Hepatocyte (in vitro differentiated cells): ENCODE results near the gene SMIM33. TPM values are rescaled to one million over a fixed set of nuclear protein-coding genes. Genes with fewer than 3 reads are reported as not detected.

Source experiments
- DNase-seq: peaks from one replicate; pipeline ENCODE4 v3.0.0-alpha.2; 2016; ENCODE audit warnings: low spot score
- H2AFZ ChIP-seq: fragments of 200-600 bp; sonication (generic); 2 replicates; pipeline ENCODE4 v1.6.0; 2016; ENCODE audit warnings: antibody characterized with exemption, mild to moderate bottlenecking
- H3K27ac ChIP-seq: fragments of 200-600 bp; sonication (generic); 2 replicates; pipeline ENCODE4 v1.5.1; 2016; ENCODE audit warnings: mild to moderate bottlenecking
- H3K27me3 ChIP-seq: fragments of 200-600 bp; sonication (generic); 2 replicates; pipeline ENCODE4 v1.6.1; 2016
- H3K36me3 ChIP-seq: fragments of 200-600 bp; sonication (generic); replicated peaks from 2 replicates; pipeline ENCODE4 v1.5.1; 2016; ENCODE audit warnings: low read depth; ENCODE audit not compliant: insufficient read depth
- H3K4me1 ChIP-seq: fragments of 200-600 bp; sonication (generic); 2 replicates; pipeline ENCODE4 v1.5.1; 2016; ENCODE audit warnings: mild to moderate bottlenecking, moderate library complexity; ENCODE audit not compliant: insufficient read depth
- H3K4me2 ChIP-seq: fragments of 200-600 bp; sonication (generic); 2 replicates; pipeline ENCODE4 v1.6.0; 2016
- H3K4me3 ChIP-seq: fragments of 200-600 bp; sonication (generic); 2 replicates; pipeline ENCODE4 v1.5.1; 2016; ENCODE audit warnings: mild to moderate bottlenecking
- H3K79me2 ChIP-seq: fragments of 200-600 bp; sonication (generic); 2 replicates; pipeline ENCODE4 v1.6.0; 2017; ENCODE audit warnings: mild to moderate bottlenecking
- H3K9me2 ChIP-seq: fragments of 200-600 bp; sonication (generic); replicated peaks from 2 replicates; pipeline ENCODE4 v1.6.0; 2017; ENCODE audit warnings: mild to moderate bottlenecking; ENCODE audit not compliant: insufficient read depth
- H3K9me3 ChIP-seq: fragments of 200-600 bp; sonication (generic); 2 replicates; pipeline ENCODE4 v1.5.1; 2016; ENCODE audit warnings: low read depth, mild to moderate bottlenecking
- H4K20me1 ChIP-seq: fragments of 200-600 bp; sonication (generic); 2 replicates; pipeline ENCODE4 v1.6.0; 2016; ENCODE audit warnings: mild to moderate bottlenecking; ENCODE audit not compliant: insufficient read depth, poor library complexity, severe bottlenecking
- CTCF ChIP-seq: fragments of 200-600 bp; sonication (generic); IDR thresholded peaks from 2 replicates; pipeline ENCODE4 v1.5.1; 2016; ENCODE audit warnings: antibody characterized with exemption, mild to moderate bottlenecking; ENCODE audit not compliant: poor library complexity
- EZH2 ChIP-seq: fragments of 200-600 bp; sonication (generic); IDR thresholded peaks from 2 replicates; pipeline ENCODE4 v1.6.1; 2016; ENCODE audit warnings: antibody characterized with exemption, mild to moderate bottlenecking, borderline replicate concordance
- EZH2phosphoT487 ChIP-seq: fragments of 200-600 bp; sonication (generic); IDR thresholded peaks from one replicate; pipeline ENCODE4 v1.6.1; 2018; ENCODE audit warnings: antibody characterized with exemption, mild to moderate bottlenecking, low read depth, moderate library complexity; ENCODE audit not compliant: unreplicated experiment, severe bottlenecking
- WGBS: methylation state at CpG from one replicate; pipeline ENCODE4 v1.1.6; 2016; ENCODE audit warnings: low lambda C conversion rate; ENCODE audit errors: missing lambda C conversion rate; 5-methylcytosine and 5-hydroxymethylcytosine counted together
- polyA plus RNA-seq: library from polyadenylated mRNA; unstranded; fragments of >200 nt; fragmentation: Nextera tagmentation; extraction: Ambion mirVana; gene quantifications from 2 replicates; pipeline ENCODE4 v1.2.1, GENCODE V29; 2016
- total RNA-seq: library from RNA; depleted of rRNA; stranded (reverse); fragments of >200 nt; gene quantifications from 2 replicates; pipeline ENCODE4 v1.2.3, GENCODE V29; 2014

The SMIM33 gene
- total and polyA plus RNA-seq, 2 experiments from 2014 or later: not detected

DNA sequence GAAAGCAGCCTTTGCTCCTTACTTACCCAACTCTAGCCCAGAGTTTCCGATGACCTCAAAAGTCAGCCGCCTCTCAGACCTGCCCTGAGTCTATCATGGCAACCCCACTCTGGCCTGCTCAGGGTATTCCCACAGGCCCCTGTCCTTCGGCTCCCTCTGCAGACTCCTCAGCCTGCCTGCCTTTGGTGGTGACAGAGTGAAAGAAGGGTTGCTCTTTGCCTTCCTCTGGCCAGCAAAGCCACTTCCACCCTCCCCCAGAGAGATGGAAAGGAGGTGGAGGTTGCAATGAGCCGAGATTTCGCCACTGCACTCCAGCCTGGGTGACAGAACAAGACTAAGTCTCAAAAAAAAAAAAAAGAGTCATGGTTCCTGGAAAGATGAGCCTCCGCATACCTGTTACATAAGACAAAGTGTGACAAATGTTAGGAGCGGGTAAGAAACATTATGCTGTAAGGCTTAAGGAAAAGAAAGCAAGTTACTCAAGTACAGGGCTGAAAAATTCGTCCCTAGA is 2.3 kb upstream of the SMIM33 start:
- Histone ChIP-seq H3K4me3 (no peak overlapping the region), H3K79me2 (no peaks in the 10 kb centered on the region), H3K36me3 (no peaks in the 10 kb centered on the region), H3K9me3 (no peaks in the 10 kb centered on the region), H3K4me1 (peaks cover 8% of the 10 kb centered on the region), H2AFZ (no peak overlapping the region), H4K20me1 (no peaks in the 10 kb centered on the region), H3K9me2 (no peaks in the 10 kb centered on the region), H3K27me3 (no peaks in the 10 kb centered on the region), H3K27ac (no peak overlapping the region), H3K4me2 (no peak overlapping the region)
- TF ChIP-seq EZH2 (no peak), EZH2phosphoT487 (no peak), CTCF (no peak)
- no peak for DNase-seq
- 75% methylated on average over 8 of the region's 8 CpGs for WGBS

DNA sequence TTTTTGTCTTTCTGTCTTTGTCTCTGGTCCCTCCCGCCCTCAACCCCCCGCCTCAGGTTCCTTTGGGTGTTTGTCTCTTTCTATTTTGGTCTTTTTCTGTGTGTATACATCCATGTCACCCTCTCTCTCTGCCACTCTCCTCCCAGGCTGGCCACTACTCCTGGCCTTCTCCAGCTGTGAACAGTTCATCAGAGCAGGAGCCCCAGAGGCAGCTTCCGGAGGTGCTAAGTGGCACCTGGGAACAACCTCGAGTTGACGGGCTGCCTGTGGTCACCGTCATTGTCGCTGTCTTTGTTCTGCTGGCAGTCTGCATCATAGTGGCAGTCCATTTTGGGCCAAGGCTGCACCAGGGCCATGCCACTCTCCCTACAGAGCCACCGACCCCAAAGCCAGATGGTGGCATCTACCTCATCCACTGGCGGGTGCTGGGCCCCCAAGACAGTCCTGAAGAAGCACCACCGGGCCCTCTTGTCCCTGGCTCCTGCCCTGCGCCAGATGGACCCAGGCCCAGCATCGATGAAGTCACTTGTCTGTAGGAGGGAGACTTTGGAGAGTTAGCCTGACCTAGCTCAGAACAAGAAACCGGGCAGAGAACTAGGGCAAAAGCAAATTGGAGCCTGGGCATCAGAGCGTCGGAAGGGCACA is 1.7 kb downstream of the SMIM33 start:
- H3K27me3 ChIP-seq: no peaks in the 10 kb centered on the region
- H3K9me2 ChIP-seq: no peaks in the 10 kb centered on the region
- H2AFZ ChIP-seq: peak overlapping the region; percentile 20
- H3K36me3 ChIP-seq: no peaks in the 10 kb centered on the region
- H3K4me1 ChIP-seq: peaks cover 16% of the 10 kb centered on the region
- H4K20me1 ChIP-seq: no peaks in the 10 kb centered on the region
- no peaks in the 10 kb centered on the region for H3K79me2 ChIP-seq
- TF ChIP-seq EZH2phosphoT487 (no peak), CTCF (no peak), EZH2 (no peak)
- H3K4me3 ChIP-seq: no peak overlapping the region
- DNase-seq: no peak
- no peak overlapping the region for H3K4me2 ChIP-seq
- H3K27ac ChIP-seq: peak overlapping the region; percentile 13
- 88% methylated on average over 15 of the region's 15 CpGs for WGBS
- no peaks in the 10 kb centered on the region for H3K9me3 ChIP-seq

DNA sequence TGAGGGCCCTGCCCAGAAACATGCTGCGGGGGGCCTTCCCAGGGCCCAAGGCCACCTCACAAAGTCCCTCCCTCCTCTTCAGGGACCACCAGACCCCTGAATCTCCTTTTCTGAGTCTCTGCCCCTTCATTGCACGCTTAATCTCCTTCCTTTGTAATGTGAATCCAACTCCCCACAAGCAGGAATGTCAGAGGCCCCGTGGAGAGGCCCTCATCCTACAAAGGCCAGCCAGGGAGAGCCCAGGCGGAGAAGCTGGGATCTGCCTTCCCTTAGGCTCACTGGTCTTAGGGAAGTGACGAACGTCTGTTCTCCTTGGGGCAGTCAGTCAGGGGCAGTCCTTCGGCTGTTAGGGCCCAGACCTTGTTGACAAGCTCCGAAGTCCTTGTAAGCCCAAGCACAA is 2.3 kb downstream of the SMIM33 start:
- H3K36me3 ChIP-seq: no peaks in the 10 kb centered on the region
- whole genome bisulfite sequencing: 44% methylated on average over 8 of the region's 8 CpGs
- peak overlapping the region; percentile 13 for H3K27ac ChIP-seq
- no peak for DNase-seq
- no peaks in the 10 kb centered on the region for H3K9me3 ChIP-seq
- no peaks in the 10 kb centered on the region for H4K20me1 ChIP-seq
- H3K27me3 ChIP-seq: no peaks in the 10 kb centered on the region
- H3K9me2 ChIP-seq: no peaks in the 10 kb centered on the region
- H2AFZ ChIP-seq: peak overlapping the region; percentile 20
- peaks cover 16% of the 10 kb centered on the region for H3K4me1 ChIP-seq
- H3K79me2 ChIP-seq: no peaks in the 10 kb centered on the region
- no peak overlapping the region for H3K4me2 ChIP-seq
- TF ChIP-seq EZH2 (no peak), CTCF (no peak), EZH2phosphoT487 (no peak)
- H3K4me3 ChIP-seq: no peak overlapping the region
